K562 (cell line): Measurements from ENCODE around the gene MPV17L2. TPM values are rescaled to one million over a fixed set of nuclear protein-coding genes. Genes with fewer than 3 reads are reported as not detected.

Experiments used
- CBFA2T3 ChIP-seq: fragments of 450-650 bp; IDR thresholded peaks from 2 replicates; pipeline ENCODE4 v1.6.1; 2017
- CEBPG ChIP-seq, 3 experiments: fragments of 200-800 bp in 1 of 3; sonication (Bioruptor generic) in 1 of 3; sonication (generic) in 1 of 3; formaldehyde crosslinking in 1 of 3; IDR thresholded peaks in 2 of 3; conservative IDR thresholded peaks in 1 of 3; 2 replicates each; pipeline versions ENCODE4 v1.6.1 to v1.8.0; 2016 to 2022; ENCODE audit warnings: missing compliant biosample characterization in 2 of 3, missing genetic modification characterization in 2 of 3, mild to moderate bottlenecking in 1 of 3, missing genetic modification reagents in 1 of 3
- CXXC5 ChIP-seq: fragments of 250-450 bp; sonication (Bioruptor Pico); IDR thresholded peaks from 2 replicates; pipeline ENCODE4 v1.8.0; 2022; ENCODE audit warnings: inconsistent platforms, mild to moderate bottlenecking, moderate library complexity
- KDM1A ChIP-seq, 2 experiments: fragments of 450-650 bp; IDR thresholded peaks; 2 replicates each; pipeline ENCODE4 v1.6.1; 2016; ENCODE audit warnings: mild to moderate bottlenecking in 2 of 2
- NR4A1 ChIP-seq, 2 experiments: fragments of 250-450 bp in 1 of 2; fragments of 450-650 bp in 1 of 2; sonication (Bioruptor Pico) in 1 of 2; IDR thresholded peaks; 2 replicates each; pipeline versions ENCODE4 v1.4.0 to v1.6.1; 2016 to 2020; ENCODE audit warnings: mild to moderate bottlenecking in 2 of 2, missing compliant biosample characterization in 1 of 2, missing genetic modification characterization in 1 of 2, moderate library complexity in 1 of 2
- RBBP5 ChIP-seq: fragments of 200-600 bp; sonication (generic); IDR thresholded peaks from 2 replicates; pipeline ENCODE4 v1.6.1; 2012; ENCODE audit warnings: borderline replicate concordance, mild to moderate bottlenecking, low read length, control low read depth, inconsistent platforms; ENCODE audit not compliant: insufficient read depth, poor library complexity, severe bottlenecking
- RBM34 ChIP-seq: fragments of 200-400 bp; formaldehyde crosslinking; IDR thresholded peaks from 2 replicates; pipeline ENCODE4 v1.6.1; 2018; ENCODE audit warnings: low read length, borderline replicate concordance; ENCODE audit not compliant: insufficient read depth
- SIN3A ChIP-seq, 2 experiments: fragments of 150-350 bp in 1 of 2; IDR thresholded peaks; 2 replicates each; pipeline ENCODE4 v1.6.1; 2011 to 2016; ENCODE audit warnings: borderline replicate concordance in 2 of 2, low read depth in 2 of 2, low read length in 2 of 2, mild to moderate bottlenecking in 2 of 2, moderate library complexity in 2 of 2; ENCODE audit not compliant: control insufficient read depth in 1 of 2
- U2AF1 ChIP-seq: fragments of 200-400 bp; formaldehyde crosslinking; optimal IDR thresholded peaks from 2 replicates; pipeline ENCODE3; 2017; ENCODE audit warnings: mild to moderate bottlenecking, low read depth, low read length, moderate library complexity
- ZBTB43 ChIP-seq: sonication (generic); formaldehyde crosslinking; IDR thresholded peaks from 2 replicates; pipeline ENCODE4 v1.8.0; 2023; ENCODE audit warnings: mild to moderate bottlenecking, missing genetic modification reagents
- ZBTB7A ChIP-seq: IDR thresholded peaks from 2 replicates; pipeline ENCODE4 v1.6.1; 2011; ENCODE audit warnings: low read depth, mild to moderate bottlenecking, low read length, moderate library complexity, borderline replicate concordance; ENCODE audit not compliant: control insufficient read depth
- ZNF639 ChIP-seq, 2 experiments: fragments of 200-800 bp in 1 of 2; sonication (Bioruptor generic) in 1 of 2; sonication (generic) in 1 of 2; formaldehyde crosslinking in 1 of 2; IDR thresholded peaks in 1 of 2; conservative IDR thresholded peaks in 1 of 2; 2 replicates each; pipeline versions ENCODE4 v1.5.0 to v1.6.1; 2016 to 2020; ENCODE audit warnings: missing compliant biosample characterization in 1 of 2, missing genetic modification characterization in 1 of 2, missing genetic modification reagents in 1 of 2
- ZNF696 ChIP-seq: fragments of 250-450 bp; sonication (Bioruptor Pico); conservative IDR thresholded peaks from 2 replicates; pipeline ENCODE4 v1.4.0; 2020; ENCODE audit warnings: mild to moderate bottlenecking, moderate library complexity
- polyA plus RNA-seq, 8 experiments: library from polyadenylated mRNA; depleted of rRNA in 4 of 8; stranded (reverse) in 5 of 8; unstranded in 3 of 8; fragments of >200 nt; fragmentation: Nextera tagmentation in 2 of 8; fragmentation: Illumina TruSeq in 1 of 8; extraction: Ambion mirVana in 2 of 8; extraction: Trizol in 1 of 8; gene quantifications; 2 replicates each; pipeline versions ENCODE4 v1.2.1 to v1.2.3, GENCODE V29; 2011 to 2014; ENCODE audit warnings: inconsistent platforms in 1 of 8, missing spikeins in 1 of 8
- total RNA-seq, 7 experiments: library from RNA; depleted of rRNA in 6 of 7; stranded (reverse); fragments of >200 nt in 6 of 7; fragmentation: Illumina TruSeq in 2 of 7; extraction: Trizol in 2 of 7; gene quantifications; 2 replicates each; pipeline versions ENCODE4 v1.2.1 to v1.2.3, GENCODE V29; 2011 to 2021; ENCODE audit warnings: low replicate concordance in 1 of 7
- TF ChIP-seq, protein P1 (sequence below): conservative IDR thresholded peaks from 2 replicates; pipeline ENCODE4 v1.6.1; 2011; ENCODE audit warnings: low read depth, mild to moderate bottlenecking, low read length; ENCODE audit not compliant: control insufficient read depth
- TF ChIP-seq, protein P2 (sequence below), 2 experiments: fragments of 250-450 bp in 1 of 2; fragments of 450-650 bp in 1 of 2; sonication (Bioruptor Pico) in 1 of 2; IDR thresholded peaks; 2 replicates each; pipeline versions ENCODE4 v1.6.1 to v1.8.0; 2016 to 2021; ENCODE audit warnings: mild to moderate bottlenecking in 2 of 2, moderate library complexity in 2 of 2, missing compliant biosample characterization in 1 of 2, missing genetic modification characterization in 1 of 2
- TF ChIP-seq, protein P3 (sequence below), 2 experiments: fragments of 450-650 bp; conservative IDR thresholded peaks; 2 replicates each; pipeline ENCODE4 v1.6.1; 2017; ENCODE audit warnings: mild to moderate bottlenecking in 2 of 2, moderate library complexity in 2 of 2

Gene MPV17L2
- total and polyA plus RNA-seq, 9 of the 15 experiments (the other 6 are each of a cell fraction or from before 2014, with no cell fraction given): 10.6 to 60.2 (median 28.5) TPM

GRCh38 chr19:18203408-18203862 is 10.4 kb downstream of the MPV17L2 start (continued):
- TF ChIP-seq CEBPG (CRISPR knock-in tag; IDR thresholded peaks at IDR 0.05) (peak; percentile 3; the same call in 1 of the 2 replicates), CEBPG (tag; conservative IDR thresholded peaks at IDR 0.05 in 1 of 2, IDR thresholded peaks at IDR 0.05 in 1 of 2) (no peak), CBFA2T3 (0 out of 2 replicates have a peak, but pooled peaks have one; percentile 3), SIN3A (IDR thresholded peaks at IDR 0.05; ENCODE audit: borderline replicate concordance in 2 of 2, control insufficient read depth in 1 of 2, low read depth in 2 of 2, low read length in 2 of 2) (peak; percentile 32 to 41; a peak in 1 of 4 replicates), KDM1A (IDR thresholded peaks at IDR 0.05) (peak in 1 of 2 experiments; percentile 98; a peak in 2 of 4 replicates), U2AF1 (peak; percentile 13), RBBP5 (peak; percentile 69), CXXC5 (CRISPR knock-in tag) (0 out of 2 replicates have a peak, but pooled peaks have one; percentile 4), ZBTB7A (peak; percentile 45; the same call in 1 of the 2 replicates), ZBTB43 (CRISPR knock-in tag) (0 out of 2 replicates have a peak, but pooled peaks have one; percentile 64), RBM34 (no peak), ZNF639 (CRISPR knock-in tag; conservative IDR thresholded peaks at IDR 0.05 in 1 of 2, IDR thresholded peaks at IDR 0.05 in 1 of 2) (peak in 1 of 2 experiments; percentile 27; a peak in 1 of 4 replicates), ZNF696 (no peak), NR4A1 (CRISPR knock-in tag; IDR thresholded peaks at IDR 0.05) (0 out of 2 replicates have a peak, but pooled peaks have one; percentile 23), NR4A1 (tag; IDR thresholded peaks at IDR 0.05) (no peak)
- TF ChIP-seq, protein P1, sequence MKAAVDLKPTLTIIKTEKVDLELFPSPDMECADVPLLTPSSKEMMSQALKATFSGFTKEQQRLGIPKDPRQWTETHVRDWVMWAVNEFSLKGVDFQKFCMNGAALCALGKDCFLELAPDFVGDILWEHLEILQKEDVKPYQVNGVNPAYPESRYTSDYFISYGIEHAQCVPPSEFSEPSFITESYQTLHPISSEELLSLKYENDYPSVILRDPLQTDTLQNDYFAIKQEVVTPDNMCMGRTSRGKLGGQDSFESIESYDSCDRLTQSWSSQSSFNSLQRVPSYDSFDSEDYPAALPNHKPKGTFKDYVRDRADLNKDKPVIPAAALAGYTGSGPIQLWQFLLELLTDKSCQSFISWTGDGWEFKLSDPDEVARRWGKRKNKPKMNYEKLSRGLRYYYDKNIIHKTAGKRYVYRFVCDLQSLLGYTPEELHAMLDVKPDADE: 0 out of 2 replicates have a peak, but pooled peaks have one; percentile 50
- TF ChIP-seq, protein P2, sequence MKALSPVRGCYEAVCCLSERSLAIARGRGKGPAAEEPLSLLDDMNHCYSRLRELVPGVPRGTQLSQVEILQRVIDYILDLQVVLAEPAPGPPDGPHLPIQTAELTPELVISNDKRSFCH (CRISPR knock-in tag; IDR thresholded peaks at IDR 0.05): no peak
- TF ChIP-seq, protein P2 (tag; IDR thresholded peaks at IDR 0.05): 0 out of 2 replicates have a peak, but pooled peaks have one; percentile 21
- TF ChIP-seq, protein P3, sequence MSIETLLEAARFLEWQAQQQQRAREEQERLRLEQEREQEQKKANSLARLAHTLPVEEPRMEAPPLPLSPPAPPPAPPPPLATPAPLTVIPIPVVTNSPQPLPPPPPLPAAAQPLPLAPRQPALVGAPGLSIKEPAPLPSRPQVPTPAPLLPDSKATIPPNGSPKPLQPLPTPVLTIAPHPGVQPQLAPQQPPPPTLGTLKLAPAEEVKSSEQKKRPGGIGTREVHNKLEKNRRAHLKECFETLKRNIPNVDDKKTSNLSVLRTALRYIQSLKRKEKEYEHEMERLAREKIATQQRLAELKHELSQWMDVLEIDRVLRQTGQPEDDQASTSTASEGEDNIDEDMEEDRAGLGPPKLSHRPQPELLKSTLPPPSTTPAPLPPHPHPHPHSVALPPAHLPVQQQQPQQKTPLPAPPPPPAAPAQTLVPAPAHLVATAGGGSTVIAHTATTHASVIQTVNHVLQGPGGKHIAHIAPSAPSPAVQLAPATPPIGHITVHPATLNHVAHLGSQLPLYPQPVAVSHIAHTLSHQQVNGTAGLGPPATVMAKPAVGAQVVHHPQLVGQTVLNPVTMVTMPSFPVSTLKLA (conservative IDR thresholded peaks at IDR 0.05): 0 out of 4 replicates have a peak, but pooled peaks of 1 of the 2 experiments have one; percentile 10
